Effector memory CD4-positive, alpha-beta T cell (primary cell): Measurements from ENCODE around the gene PID1.

ENCODE experiments used
- DNase-seq, 3 donors: peaks; one replicate each; pipeline ENCODE4 v3.0.0-alpha.2; 2020
- H3K27ac ChIP-seq: 2 replicates; pipeline ENCODE4 v1.7.0; 2013; ENCODE audit warnings: mild to moderate bottlenecking, low read length, moderate library complexity; ENCODE audit not compliant: insufficient read depth, poor library complexity, severe bottlenecking
- H3K27me3 ChIP-seq: replicated peaks from 2 replicates; pipeline ENCODE4 v1.7.0; 2013; ENCODE audit warnings: mild to moderate bottlenecking, low read length; ENCODE audit not compliant: insufficient read depth, control insufficient read depth, poor library complexity, severe bottlenecking
- H3K36me3 ChIP-seq: 2 replicates; pipeline ENCODE4 v1.7.0; 2013; ENCODE audit warnings: mild to moderate bottlenecking, low read length, moderate library complexity; ENCODE audit not compliant: control insufficient read depth, insufficient read depth
- H3K4me1 ChIP-seq: 2 replicates; pipeline ENCODE4 v1.7.0; 2013; ENCODE audit warnings: low read length, mild to moderate bottlenecking; ENCODE audit not compliant: control insufficient read depth, insufficient read depth, poor library complexity, severe bottlenecking
- H3K4me3 ChIP-seq: 2 replicates; pipeline ENCODE4 v1.7.0; 2013; ENCODE audit warnings: low read length, low read depth, mild to moderate bottlenecking; ENCODE audit not compliant: insufficient read depth, poor library complexity, severe bottlenecking
- H3K9me3 ChIP-seq: 2 replicates; pipeline ENCODE4 v1.7.0; 2013; ENCODE audit warnings: mild to moderate bottlenecking, low read length, moderate library complexity; ENCODE audit not compliant: control insufficient read depth

Gene PID1

GRCh38 chr2:229133155-229133772, 137.8 kb downstream of the PID1 start:
- Histone ChIP-seq H3K27ac (no peak overlapping the region), H3K36me3 (no peaks in the 10 kb centered on the region), H3K4me1 (no peaks in the 10 kb centered on the region), H3K9me3 (no peaks in the 10 kb centered on the region), H3K27me3 (no peaks in the 10 kb centered on the region), H3K4me3 (no peak overlapping the region)
- DNase-seq, result no peak

GRCh38 chr2:229132236-229132635, 138.9 kb downstream of the PID1 start:
- H3K4me3 ChIP-seq, result no peak overlapping the region
- no peak overlapping the region for H3K27ac ChIP-seq
- H3K36me3 ChIP-seq, result no peaks in the 10 kb centered on the region
- no peaks in the 10 kb centered on the region for H3K4me1 ChIP-seq
- no peaks in the 10 kb centered on the region for H3K27me3 ChIP-seq
- no peak for DNase-seq
- H3K9me3 ChIP-seq, result no peaks in the 10 kb centered on the region

GRCh38 chr2:229130522-229130921, 140.6 kb downstream of the PID1 start:
- DNase-seq, result no peak
- Histone ChIP-seq H3K27me3 (no peaks in the 10 kb centered on the region), H3K36me3 (no peaks in the 10 kb centered on the region), H3K9me3 (no peaks in the 10 kb centered on the region), H3K4me1 (no peaks in the 10 kb centered on the region), H3K4me3 (no peak overlapping the region), H3K27ac (no peak overlapping the region)

GRCh38 chr2:229129738-229130371, 141.2 kb downstream of the PID1 start:
- no peak overlapping the region for H3K4me3 ChIP-seq
- H3K36me3 ChIP-seq, result no peaks in the 10 kb centered on the region
- no peak for DNase-seq
- H3K27ac ChIP-seq, result no peak overlapping the region
- H3K27me3 ChIP-seq, result no peaks in the 10 kb centered on the region
- H3K9me3 ChIP-seq, result no peaks in the 10 kb centered on the region
- H3K4me1 ChIP-seq, result no peaks in the 10 kb centered on the region

GRCh38 chr2:229127471-229127870, 143.6 kb downstream of the PID1 start:
- no peak overlapping the region for H3K27ac ChIP-seq
- no peaks in the 10 kb centered on the region for H3K27me3 ChIP-seq
- no peaks in the 10 kb centered on the region for H3K4me1 ChIP-seq
- no peak overlapping the region for H3K4me3 ChIP-seq
- DNase-seq, result no peak
- no peaks in the 10 kb centered on the region for H3K36me3 ChIP-seq
- no peaks in the 10 kb centered on the region for H3K9me3 ChIP-seq

- Histone ChIP-seq H3K9me3 (no peaks in the 10 kb centered on the region), H3K4me1 (no peaks in the 10 kb centered on the region), H3K4me3 (no peak overlapping the region), H3K27ac (no peak overlapping the region), H3K27me3 (no peaks in the 10 kb centered on the region), H3K36me3 (no peaks in the 10 kb centered on the region)
- DNase-seq, result no peak
These were observed 145.0 kb downstream of the PID1 start for GRCh38 chr2:229126066-229126465.

- Histone ChIP-seq H3K4me3 (no peak overlapping the region), H3K9me3 (no peaks in the 10 kb centered on the region), H3K4me1 (no peaks in the 10 kb centered on the region), H3K27me3 (no peaks in the 10 kb centered on the region), H3K27ac (no peak overlapping the region), H3K36me3 (no peaks in the 10 kb centered on the region)
- no peak for DNase-seq
These were observed 147.0 kb downstream of the PID1 start for GRCh38 chr2:229124136-229124535.

GRCh38 chr2:229118927-229119326, 152.2 kb downstream of the PID1 start:
- Histone ChIP-seq H3K27me3 (no peaks in the 10 kb centered on the region), H3K27ac (no peak overlapping the region), H3K9me3 (no peaks in the 10 kb centered on the region), H3K4me1 (no peaks in the 10 kb centered on the region), H3K36me3 (no peaks in the 10 kb centered on the region), H3K4me3 (no peak overlapping the region)
- no peak for DNase-seq

- Histone ChIP-seq H3K27me3 (no peaks in the 10 kb centered on the region), H3K4me1 (no peaks in the 10 kb centered on the region), H3K27ac (no peak overlapping the region), H3K4me3 (no peak overlapping the region), H3K36me3 (no peaks in the 10 kb centered on the region), H3K9me3 (no peaks in the 10 kb centered on the region)
- DNase-seq, result no peak
These were observed 152.8 kb downstream of the PID1 start for GRCh38 chr2:229118336-229118735.

GRCh38 chr2:229111744-229112143, 159.3 kb downstream of the PID1 start:
- Histone ChIP-seq H3K27me3 (no peaks in the 10 kb centered on the region), H3K4me3 (no peak overlapping the region), H3K36me3 (no peaks in the 10 kb centered on the region), H3K27ac (no peak overlapping the region), H3K9me3 (no peaks in the 10 kb centered on the region), H3K4me1 (no peaks in the 10 kb centered on the region)
- DNase-seq, result no peak
